GM08714 (cell line): ENCODE measurements around the gene FECH.
"Not testable (repeated sequence)": the region's sequence is repeated elsewhere in the genome, so short reads cannot be mapped to it uniquely, and the experiment has no call there.

Experiments
- H3K4me3 ChIP-seq: fragments of 200-500 bp; sonication (Bioruptor generic); 2 replicates; pipeline ENCODE4 v1.5.1; 2014; ENCODE audit warnings: mild to moderate bottlenecking, low read length, inconsistent platforms
- ZNF274 ChIP-seq: IDR thresholded peaks from 2 replicates; pipeline ENCODE4 v1.6.1; 2012; ENCODE audit warnings: mild to moderate bottlenecking, low read depth, low read length

FECH gene

DNA sequence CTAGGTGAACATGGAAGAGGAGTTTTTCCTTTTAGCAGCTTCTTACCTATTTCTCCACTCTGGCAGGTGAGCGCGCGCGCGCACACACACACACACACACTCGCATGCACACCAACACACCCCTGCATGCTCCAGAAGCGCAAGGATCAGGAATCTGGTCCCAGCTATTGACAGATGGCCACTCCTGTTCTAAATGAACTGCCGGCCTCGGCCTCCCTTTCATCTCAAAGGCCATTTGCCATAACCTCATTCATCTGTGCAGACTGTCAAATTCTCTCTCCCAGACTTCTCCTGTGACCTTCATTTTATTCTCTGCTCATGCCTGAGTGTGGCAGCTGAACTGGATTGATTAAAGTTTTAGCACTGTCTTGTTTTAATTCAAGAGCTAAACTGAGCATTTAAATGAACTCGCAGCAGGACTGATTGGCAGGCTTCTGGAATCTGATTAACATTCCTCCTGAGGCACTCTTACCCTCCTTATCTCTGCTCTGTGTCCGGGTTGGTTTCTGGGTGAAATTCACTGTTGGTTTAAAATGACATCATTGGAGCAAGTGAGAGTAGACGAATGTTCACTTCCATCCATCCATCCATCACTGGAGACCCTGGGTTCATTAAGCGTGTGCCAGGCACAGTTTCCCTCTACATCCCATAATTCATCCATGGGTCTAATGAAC is 58.8 kb downstream of the FECH start:
- TF ChIP-seq ZNF274 = no peak
- H3K4me3 ChIP-seq = no peak overlapping the region

DNA sequence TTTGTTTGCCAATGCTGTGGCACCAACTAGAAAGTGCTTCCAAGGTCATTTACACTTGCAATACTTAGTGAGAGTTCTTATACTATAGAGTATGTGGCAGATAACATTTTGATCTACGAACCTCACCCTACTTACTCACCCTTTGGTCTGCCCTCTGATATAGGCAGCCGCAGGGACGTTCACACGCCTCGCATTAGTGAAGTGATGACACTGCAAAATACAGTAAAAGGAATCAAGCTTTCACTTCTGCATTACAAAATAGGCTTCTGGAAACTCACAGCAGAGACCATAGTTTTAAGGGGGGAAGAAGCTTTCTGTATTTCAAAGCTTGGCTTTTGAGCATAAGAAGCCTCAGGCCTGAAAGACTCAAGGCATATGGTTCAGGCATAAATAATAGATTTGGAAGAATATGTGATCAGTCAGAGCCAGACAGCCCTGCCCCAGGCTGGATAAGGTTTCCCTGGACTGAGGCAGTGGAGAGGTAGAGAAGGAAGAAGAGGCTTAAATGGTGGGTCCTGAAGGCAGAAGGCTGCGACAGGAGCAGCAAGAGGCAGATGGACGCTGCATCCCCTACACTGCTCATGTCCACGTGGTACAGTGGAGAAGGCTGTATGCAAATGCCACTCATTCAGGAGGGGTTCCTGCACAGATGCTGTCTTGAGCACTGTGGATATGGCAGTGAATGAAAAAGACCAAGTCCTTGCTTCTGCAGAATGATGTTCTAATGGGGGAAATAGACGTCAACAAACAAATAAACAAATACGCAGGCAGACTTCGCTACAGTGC is 63.1 kb downstream of the FECH start:
- H3K4me3 ChIP-seq = no peak overlapping the region
- TF ChIP-seq ZNF274 = no peak

DNA sequence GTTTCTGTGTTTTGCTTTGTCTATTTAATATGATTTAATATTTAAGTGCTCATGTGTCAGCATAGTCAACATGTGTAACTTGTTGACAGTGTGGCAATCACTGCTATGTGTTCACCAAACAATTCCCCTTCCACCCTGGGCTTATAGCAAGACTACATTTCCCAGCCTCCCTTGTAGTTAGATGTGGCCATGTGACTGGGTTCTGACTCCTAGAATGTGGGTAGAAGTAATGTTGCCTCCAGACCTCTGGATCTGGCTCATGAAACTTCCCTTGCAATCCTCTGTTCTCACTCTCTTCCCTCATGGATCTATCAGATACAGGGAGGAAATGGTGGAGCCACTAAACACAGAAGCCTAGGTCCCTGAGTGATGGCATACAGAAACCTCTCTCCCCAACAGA is 64.2 kb downstream of the FECH start:
- H3K4me3 ChIP-seq = not testable (repeated sequence)

DNA sequence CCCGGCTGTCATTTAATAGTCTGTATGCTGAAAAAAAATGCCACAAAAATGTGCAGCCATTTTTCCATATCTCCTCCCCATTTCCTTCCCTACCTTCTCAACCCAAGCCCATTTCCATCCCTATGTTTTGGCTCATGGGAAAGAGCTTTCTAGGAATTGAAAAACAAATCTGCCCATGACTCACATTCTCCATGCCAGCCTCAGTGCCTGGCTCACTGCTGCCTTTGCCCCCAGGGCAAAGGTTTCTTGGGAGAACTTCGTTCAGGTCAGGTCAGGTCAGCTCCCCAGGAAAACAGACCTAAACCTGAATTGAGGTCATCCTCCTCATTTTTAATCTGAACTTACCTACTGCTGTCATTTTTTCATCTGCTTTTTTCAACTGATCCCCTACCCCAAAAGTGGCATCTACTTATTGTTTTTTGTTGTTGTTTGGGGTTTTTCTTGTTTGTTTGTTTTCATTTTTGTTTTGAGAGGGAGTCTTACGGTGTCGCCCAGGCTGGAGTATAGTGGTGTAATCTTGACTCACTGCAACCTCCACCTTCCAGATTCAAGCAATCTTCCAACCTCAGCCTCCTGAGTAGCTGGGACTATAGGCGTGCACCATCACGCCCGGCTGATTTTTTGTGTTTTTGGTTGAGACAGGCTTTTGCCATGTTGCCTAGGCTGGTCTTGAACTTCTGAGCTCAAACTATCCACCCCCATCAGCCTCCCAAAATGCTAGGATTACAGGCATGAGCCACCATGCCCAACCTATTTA is 66.7 kb downstream of the FECH start:
- H3K4me3 ChIP-seq = no peak overlapping the region

DNA sequence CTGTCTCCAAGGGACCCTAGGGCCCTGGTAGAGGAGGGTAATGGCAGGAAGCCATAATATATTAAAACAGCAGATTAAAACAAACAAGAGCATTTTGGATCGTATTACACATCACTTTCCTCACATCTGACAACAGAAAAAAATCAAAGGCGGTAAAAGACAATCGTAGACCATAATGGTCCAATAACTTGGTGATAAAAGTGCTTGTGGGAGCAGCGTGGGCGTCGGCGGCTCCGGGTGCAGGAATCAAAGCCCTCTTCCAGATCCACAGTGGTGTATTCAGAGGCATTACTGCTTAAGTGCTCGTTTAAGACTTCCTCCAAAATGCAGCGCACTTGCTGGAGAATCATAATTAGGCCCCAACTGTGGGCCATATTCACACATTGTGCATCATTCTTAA is 68.0 kb downstream of the FECH start:
- H3K4me3 ChIP-seq = no peak overlapping the region
- no peak for TF ChIP-seq ZNF274

More for the DNA sequence above, 66.7 kb downstream of the FECH start:
- no peak for TF ChIP-seq ZNF274

DNA sequence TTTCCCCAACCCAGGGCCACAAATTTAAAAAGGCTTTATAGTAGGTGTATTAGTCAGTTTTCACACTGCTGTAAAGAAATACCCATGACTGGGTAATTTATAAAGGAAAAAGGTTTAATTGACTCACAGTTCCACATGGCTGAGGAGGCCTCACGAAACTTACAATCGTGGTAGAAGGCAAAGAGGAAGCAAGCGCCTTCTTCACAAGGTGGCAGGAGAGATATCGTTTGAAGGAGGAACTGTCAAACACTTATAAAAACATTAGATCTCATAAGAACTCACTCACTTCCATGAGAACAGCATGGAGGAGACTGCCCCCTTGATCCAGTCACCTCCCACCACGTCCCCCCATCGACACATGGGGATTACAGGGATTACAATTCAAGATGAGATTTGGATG is 70.4 kb downstream of the FECH start:
- no peak for TF ChIP-seq ZNF274
- H3K4me3 ChIP-seq = no peak overlapping the region

DNA sequence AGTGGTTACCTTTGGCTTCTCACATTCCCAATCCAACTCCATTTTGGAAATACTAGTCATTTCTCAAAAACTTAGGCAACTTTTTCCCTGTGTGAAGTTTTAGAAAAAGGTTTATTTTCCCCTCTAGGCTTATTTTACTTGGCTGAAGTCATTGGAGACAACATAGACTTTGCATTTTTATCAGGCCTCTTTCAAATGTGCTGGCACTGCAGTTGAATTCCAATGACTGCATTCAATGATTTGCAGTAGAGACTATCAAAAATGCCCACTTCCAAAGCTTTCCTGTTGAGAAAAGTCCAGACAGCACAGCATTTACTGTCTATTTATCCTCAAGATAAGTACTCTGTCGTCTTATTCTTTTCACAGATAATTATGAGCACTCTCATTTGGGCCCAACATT is 81.3 kb downstream of the FECH start:
- no peak overlapping the region for H3K4me3 ChIP-seq
- no peak for TF ChIP-seq ZNF274

DNA sequence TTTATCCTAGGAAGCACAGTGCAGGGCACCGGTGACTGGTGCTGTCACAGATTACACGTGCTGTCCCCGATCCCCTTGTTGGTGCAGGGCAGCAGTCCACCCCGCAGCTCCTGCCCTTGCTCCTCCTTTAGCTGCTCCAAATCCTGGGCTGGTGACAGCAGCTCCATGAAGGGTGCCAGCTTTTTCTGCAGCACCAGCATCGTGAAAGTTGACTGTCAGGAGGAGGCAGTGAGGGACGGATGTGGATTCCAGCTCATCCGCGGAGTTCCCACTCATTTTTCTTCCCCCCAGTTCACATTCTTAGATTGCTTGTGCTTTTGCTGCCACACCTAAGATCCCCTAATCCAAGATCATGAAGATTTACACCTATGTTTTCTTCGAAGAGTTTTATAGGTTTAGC is 83.9 kb downstream of the FECH start:
- TF ChIP-seq ZNF274 = no peak

DNA sequence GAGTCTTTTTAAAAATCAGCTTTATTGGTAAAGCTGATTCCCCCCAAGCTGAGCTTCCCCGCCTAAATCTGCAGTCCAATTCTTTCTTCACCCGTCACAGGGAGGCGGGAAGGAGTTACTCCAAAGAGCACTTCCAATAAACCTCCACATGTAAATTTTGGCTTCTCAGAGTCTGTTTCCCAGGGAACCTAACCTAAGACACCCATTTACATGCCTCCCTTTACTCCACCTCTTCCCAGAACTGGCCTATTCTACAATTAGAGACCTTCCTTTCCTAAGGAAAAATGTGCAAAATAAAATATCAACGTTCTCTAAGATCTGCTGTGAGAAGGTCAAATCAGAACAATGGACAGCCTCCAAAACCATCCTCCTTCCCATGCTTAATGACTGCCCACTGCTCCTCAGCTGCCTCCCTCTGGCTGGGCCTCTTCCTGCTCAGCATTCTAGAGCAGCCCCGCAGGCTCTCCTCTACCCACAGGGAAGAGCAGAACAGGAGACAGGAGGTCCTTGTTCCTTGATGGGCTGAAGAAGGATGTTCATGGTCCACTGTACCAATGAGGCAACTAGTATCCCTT is 87.7 kb downstream of the FECH start:
- TF ChIP-seq ZNF274 = no peak
- no peak overlapping the region for H3K4me3 ChIP-seq

More for the DNA sequence above, 83.9 kb downstream of the FECH start:
- no peak overlapping the region for H3K4me3 ChIP-seq
